CD4-positive, alpha-beta memory T cell (primary cell): ENCODE data around the gene PTF1A. TPM values are rescaled to one million over a fixed set of nuclear protein-coding genes. Genes with fewer than 3 reads are reported as not detected.

Experiments
- CTCF ChIA-PET: fragments of 350-600 bp; sonication (Branson Sonifier 250); formaldehyde crosslinking; loops from one replicate; lab custom pipeline; 2021; ENCODE audit warnings: inconsistent platforms; ENCODE audit not compliant: partially characterized antibody; lab: Charles Lee
- POLR2A ChIA-PET: fragments of 350-600 bp; sonication (Branson Sonifier 250); formaldehyde crosslinking; loops from one replicate; lab custom pipeline; 2021; ENCODE audit not compliant: partially characterized antibody; lab: Charles Lee
- DNase-seq, 5 donors: peaks; one replicate each; pipeline versions ENCODE4 v3.0.0 to v3.0.0-alpha.2; 2020 to 2022; ENCODE audit warnings: mixed read lengths in 1 of 5
- H3K27ac ChIP-seq: one replicate; pipeline ENCODE4 v1.7.0; 2013; ENCODE audit warnings: low read depth, low read length
- H3K27me3 ChIP-seq: 2 replicates; pipeline ENCODE4 v1.7.0; 2013; ENCODE audit warnings: mild to moderate bottlenecking, low read length, moderate library complexity; ENCODE audit not compliant: insufficient read depth
- H3K36me3 ChIP-seq: 2 replicates; pipeline ENCODE4 v1.7.0; 2013; ENCODE audit warnings: mild to moderate bottlenecking, low read length, moderate library complexity; ENCODE audit not compliant: insufficient read depth
- H3K4me1 ChIP-seq: 2 replicates; pipeline ENCODE4 v1.7.0; 2013; ENCODE audit warnings: mild to moderate bottlenecking, low read length, moderate library complexity; ENCODE audit not compliant: insufficient read depth
- H3K4me3 ChIP-seq, 2 donors: one replicate each; pipeline ENCODE4 v1.7.0; 2013; ENCODE audit warnings: low read length in 2 of 2, mild to moderate bottlenecking in 1 of 2
- H3K9me3 ChIP-seq, 2 donors: one replicate each; pipeline ENCODE4 v1.7.0; 2013; ENCODE audit warnings: low read length in 2 of 2, control low read depth in 1 of 2; ENCODE audit not compliant: control insufficient read depth in 1 of 2
- H3K27ac Mint-ChIP-seq, 7 donors: one replicate each; pipeline ENCODE4 v1.8.0; 2020 to 2021; ENCODE audit warnings: mixed read lengths in 7 of 7, mild to moderate bottlenecking in 6 of 7, inconsistent platforms in 3 of 7, moderate library complexity in 3 of 7
- H3K27me3 Mint-ChIP-seq, 2 donors: one replicate each; pipeline ENCODE4 v1.8.0; 2020 to 2021; ENCODE audit warnings: mixed read lengths in 2 of 2
- H3K36me3 Mint-ChIP-seq, 2 donors: one replicate each; pipeline ENCODE4 v1.8.0; 2020 to 2021; ENCODE audit warnings: mixed read lengths in 2 of 2, inconsistent platforms in 1 of 2, mild to moderate bottlenecking in 1 of 2
- H3K4me1 Mint-ChIP-seq, 4 donors: one replicate each; pipeline ENCODE4 v1.8.0; 2020 to 2021; ENCODE audit warnings: mixed read lengths in 4 of 4, mild to moderate bottlenecking in 1 of 4
- H3K4me3 Mint-ChIP-seq, 8 donors: one replicate each; pipeline ENCODE4 v1.8.0; 2020 to 2021; ENCODE audit warnings: mixed read lengths in 8 of 8, mild to moderate bottlenecking in 7 of 8, moderate library complexity in 6 of 8, inconsistent platforms in 3 of 8
- H3K9me3 Mint-ChIP-seq, 8 donors: one replicate each; pipeline ENCODE4 v1.8.0; 2020 to 2021; ENCODE audit warnings: mixed read lengths in 8 of 8, mild to moderate bottlenecking in 5 of 8, inconsistent platforms in 3 of 8, moderate library complexity in 1 of 8
- intact Hi-C: fragments of 100-400 bp; cut with micrococcal nuclease; formaldehyde crosslinking; loops from one replicate; pipeline ENCODE4 v1.15.1; 2023
- polyA plus RNA-seq, 2 donors: library from polyadenylated mRNA; unstranded; fragments of 300-500 nt; fragmentation: Illumina TruSeq; gene quantifications; one replicate each; pipeline ENCODE4 v1.2.3, GENCODE V29; 2021
- total RNA-seq, 2 experiments: library from RNA; stranded (reverse); gene quantifications; one replicate each; pipeline ENCODE4 v1.2.3, GENCODE V29; 2021

PTF1A gene
- total and polyA plus RNA-seq, 4 experiments from 2014 or later, result not detected

DNA sequence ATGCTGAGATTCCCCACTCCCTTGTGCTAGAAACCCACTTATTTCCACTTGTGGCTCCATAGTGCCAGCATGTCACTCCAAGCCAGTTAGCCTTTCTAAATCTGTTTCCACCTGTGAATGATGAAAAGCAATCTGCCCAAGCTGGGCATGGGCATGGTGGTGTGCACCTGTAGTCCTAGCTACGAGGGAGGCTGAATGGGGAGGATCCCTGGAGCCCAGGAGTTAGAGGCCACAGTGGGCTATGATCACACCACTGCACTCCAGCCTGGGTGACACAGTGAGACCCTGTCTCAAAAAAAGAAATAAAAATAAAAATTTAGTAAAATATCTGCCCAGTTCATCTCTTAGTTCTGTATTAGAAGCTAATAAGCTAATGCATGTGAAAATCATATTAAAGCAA, 5.0 kb upstream of the PTF1A start:
- H3K4me3 ChIP-seq, result no peak overlapping the region
- ChIA-PET POLR2A (no interaction called here), CTCF (no interaction called here)
- intact Hi-C loops, result no loop called here
- Mint-ChIP-seq H3K9me3 (no peaks in the 10 kb centered on the region), H3K27me3 (peaks cover 40 to 47% of the 10 kb centered on the region in 2 donors), H3K4me3 (no peak overlapping the region), H3K36me3 (no peaks in the 10 kb centered on the region), H3K4me1 (no peaks in the 10 kb centered on the region), H3K27ac (no peak overlapping the region)
- H3K4me1 ChIP-seq, result no peaks in the 10 kb centered on the region
- H3K27ac ChIP-seq, result no peak overlapping the region
- no peaks in the 10 kb centered on the region for H3K36me3 ChIP-seq
- H3K9me3 ChIP-seq, result no peaks in the 10 kb centered on the region
- H3K27me3 ChIP-seq, result no peaks in the 10 kb centered on the region
- DNase-seq, result no peak

DNA sequence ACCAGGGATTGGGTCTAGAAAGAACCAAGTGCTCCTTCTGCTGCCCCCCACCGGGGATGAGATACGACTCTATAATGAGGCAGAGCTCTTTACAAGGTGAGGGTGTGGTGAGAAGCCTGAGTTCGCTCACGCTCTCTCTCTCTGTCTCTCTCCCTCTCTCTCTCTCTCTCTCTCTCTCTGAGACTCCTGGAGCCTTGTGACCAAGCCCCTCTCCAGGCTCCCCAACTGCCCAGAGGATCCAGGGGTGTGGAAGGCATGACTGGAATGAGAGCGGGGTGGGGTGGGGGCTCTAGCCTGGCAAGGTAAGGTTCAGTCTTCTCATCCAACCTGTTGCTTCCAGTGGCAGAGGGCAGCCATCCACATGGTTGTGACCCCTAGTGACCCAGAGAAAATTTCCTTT, 3.1 kb upstream of the PTF1A start:
- Mint-ChIP-seq H3K27ac (no peak overlapping the region), H3K4me3 (no peak overlapping the region), H3K36me3 (no peaks in the 10 kb centered on the region), H3K4me1 (peaks cover 0 to 4% (median 3%) of the 10 kb centered on the region in 4 donors), H3K27me3 (peaks cover 40 to 44% of the 10 kb centered on the region in 2 donors), H3K9me3 (peaks cover 0 to 4% (median 0%) of the 10 kb centered on the region in 8 donors)
- ChIA-PET POLR2A (no interaction called here), CTCF (no interaction called here)
- no peaks in the 10 kb centered on the region for H3K9me3 ChIP-seq
- H3K36me3 ChIP-seq, result no peaks in the 10 kb centered on the region
- no peaks in the 10 kb centered on the region for H3K4me1 ChIP-seq
- H3K27ac ChIP-seq, result no peak overlapping the region
- intact Hi-C loops, result no loop called here
- no peak for DNase-seq
- no peaks in the 10 kb centered on the region for H3K27me3 ChIP-seq
- no peak overlapping the region for H3K4me3 ChIP-seq

DNA sequence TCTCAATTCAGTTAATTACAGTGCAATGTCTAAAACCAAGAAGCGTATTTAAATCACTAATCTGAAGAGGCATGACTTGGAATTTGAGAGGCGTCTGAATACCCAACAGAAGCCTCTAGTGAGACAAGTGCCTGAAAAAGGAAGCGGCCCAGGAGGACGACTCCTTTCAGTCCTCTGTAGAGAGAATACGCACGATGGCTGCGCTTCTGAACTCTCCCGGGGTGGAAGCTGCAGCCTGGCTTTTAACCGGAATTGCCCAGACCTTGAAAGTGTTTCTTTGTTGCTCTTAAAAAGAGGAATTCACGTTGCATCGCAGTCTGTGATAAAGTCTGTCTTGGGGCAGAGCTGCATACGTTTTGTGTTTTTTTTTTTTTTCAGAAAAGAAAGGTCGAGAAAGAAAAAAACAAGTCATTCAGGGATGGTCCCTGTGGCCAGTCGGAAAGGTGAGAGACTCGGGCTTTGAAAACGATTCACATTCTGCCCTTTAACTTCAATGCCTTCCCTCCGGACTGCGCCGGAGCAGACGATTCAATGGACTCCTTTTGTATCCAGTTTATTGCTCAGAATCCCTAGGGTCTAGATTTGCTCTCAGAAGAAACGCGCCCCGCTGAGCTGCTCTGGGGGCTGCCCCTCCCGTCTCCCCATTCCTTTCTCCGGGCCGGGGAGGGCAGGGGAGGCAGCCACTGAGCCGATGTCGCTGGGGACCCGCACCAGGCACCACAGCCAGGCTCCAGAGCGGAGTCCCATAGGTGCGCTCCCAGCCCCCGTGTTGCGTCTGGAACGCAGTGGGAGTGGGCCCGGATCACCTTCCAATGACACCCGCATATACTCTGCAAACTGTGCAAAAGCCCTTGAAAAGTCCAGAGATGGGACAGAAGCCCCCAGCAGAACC, 994 bp upstream of the PTF1A start:
- H3K4me1 ChIP-seq, result no peaks in the 10 kb centered on the region
- intact Hi-C loops, result no loop called here
- no peak overlapping the region for H3K4me3 ChIP-seq
- no peaks in the 10 kb centered on the region for H3K36me3 Mint-ChIP-seq
- no peaks in the 10 kb centered on the region for H3K9me3 ChIP-seq
- no peaks in the 10 kb centered on the region for H3K36me3 ChIP-seq
- H3K27ac ChIP-seq, result no peak overlapping the region
- ChIA-PET CTCF (no interaction called here), POLR2A (no interaction called here)
- peak overlapping the region in 1 of 8 donors; percentile 22 for H3K4me3 Mint-ChIP-seq
- H3K27ac Mint-ChIP-seq, result no peak overlapping the region
- no peak for DNase-seq
- H3K27me3 Mint-ChIP-seq, result peaks cover 49 to 50% of the 10 kb centered on the region in 2 donors
- no peaks in the 10 kb centered on the region for H3K27me3 ChIP-seq
- H3K4me1 Mint-ChIP-seq, result peaks cover 0 to 4% (median 3%) of the 10 kb centered on the region in 4 donors
- peaks cover 0 to 4% (median 0%) of the 10 kb centered on the region in 8 donors for H3K9me3 Mint-ChIP-seq

DNA sequence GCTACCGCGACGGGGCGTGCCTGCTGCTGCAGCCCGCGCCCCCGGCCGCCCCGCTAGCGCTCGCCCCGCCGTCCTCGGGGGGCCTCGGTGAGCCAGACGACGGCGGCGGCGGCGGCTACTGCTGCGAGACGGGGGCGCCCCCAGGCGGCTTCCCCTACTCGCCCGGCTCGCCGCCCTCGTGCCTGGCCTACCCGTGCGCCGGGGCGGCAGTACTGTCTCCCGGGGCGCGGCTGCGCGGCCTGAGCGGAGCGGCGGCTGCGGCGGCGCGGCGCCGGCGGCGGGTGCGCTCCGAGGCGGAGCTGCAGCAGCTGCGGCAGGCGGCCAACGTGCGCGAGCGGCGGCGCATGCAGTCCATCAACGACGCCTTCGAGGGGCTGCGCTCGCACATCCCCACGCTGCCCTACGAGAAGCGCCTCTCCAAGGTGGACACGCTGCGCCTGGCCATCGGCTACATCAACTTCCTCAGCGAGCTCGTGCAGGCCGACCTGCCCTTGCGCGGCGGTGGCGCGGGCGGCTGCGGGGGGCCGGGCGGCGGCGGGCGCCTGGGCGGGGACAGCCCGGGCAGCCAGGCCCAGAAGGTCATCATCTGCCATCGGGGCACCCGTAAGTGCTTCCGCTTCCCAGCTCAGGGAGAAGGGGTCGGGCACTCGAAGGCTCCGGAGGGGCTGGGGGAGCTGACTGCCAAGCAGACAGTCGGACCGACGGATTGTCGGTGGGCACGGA, 761 bp downstream of the PTF1A start:
- H3K4me1 Mint-ChIP-seq, result peaks cover 0 to 4% (median 3%) of the 10 kb centered on the region in 4 donors
- H3K4me3 Mint-ChIP-seq, result no peak overlapping the region
- H3K27me3 Mint-ChIP-seq, result peaks cover 51 to 52% of the 10 kb centered on the region in 2 donors
- H3K27me3 ChIP-seq, result peaks cover 8% of the 10 kb centered on the region
- H3K4me1 ChIP-seq, result no peaks in the 10 kb centered on the region
- H3K27ac Mint-ChIP-seq, result no peak overlapping the region
- no peak overlapping the region for H3K4me3 ChIP-seq
- ChIA-PET CTCF (no interaction called here), POLR2A (no interaction called here)
- DNase-seq, result no peak
- no peaks in the 10 kb centered on the region for H3K9me3 ChIP-seq
- no peak overlapping the region for H3K27ac ChIP-seq
- no peaks in the 10 kb centered on the region for H3K36me3 Mint-ChIP-seq
- H3K36me3 ChIP-seq, result no peaks in the 10 kb centered on the region
- intact Hi-C loops, result no loop called here
- peaks cover 0 to 4% (median 0%) of the 10 kb centered on the region in 8 donors for H3K9me3 Mint-ChIP-seq

DNA sequence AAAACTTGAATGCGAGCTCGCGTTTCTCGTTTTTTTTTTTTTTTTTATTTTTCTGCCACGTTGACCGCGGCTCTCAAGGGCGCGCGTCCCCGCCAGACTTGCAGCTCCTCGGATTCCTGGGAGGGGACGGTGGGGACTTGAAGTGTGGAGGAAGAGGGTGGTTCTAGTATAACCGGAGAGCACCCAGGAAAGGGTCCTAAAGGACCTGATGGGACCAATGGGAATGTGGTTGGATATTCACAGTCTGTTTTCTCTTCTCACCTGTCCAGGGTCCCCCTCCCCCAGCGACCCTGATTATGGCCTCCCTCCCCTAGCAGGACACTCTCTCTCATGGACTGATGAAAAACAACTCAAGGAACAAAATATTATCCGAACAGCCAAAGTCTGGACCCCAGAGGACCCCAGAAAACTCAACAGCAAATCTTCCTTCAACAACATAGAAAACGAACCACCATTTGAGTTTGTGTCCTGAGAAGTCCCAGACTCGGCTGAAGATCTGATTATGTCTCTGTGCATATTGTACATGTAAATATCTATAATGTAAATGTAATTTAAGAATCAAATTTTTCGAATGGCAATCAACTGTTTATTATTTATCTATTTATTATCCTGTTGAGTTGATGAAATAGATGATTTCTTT, 1.4 kb downstream of the PTF1A start:
- Mint-ChIP-seq H3K4me1 (peaks cover 0 to 8% (median 3%) of the 10 kb centered on the region in 4 donors), H3K27me3 (peaks cover 51% of the 10 kb centered on the region in 2 donors), H3K27ac (no peak overlapping the region), H3K9me3 (peaks cover 0 to 4% (median 0%) of the 10 kb centered on the region in 8 donors), H3K36me3 (no peaks in the 10 kb centered on the region), H3K4me3 (peak overlapping the region in 1 of 8 donors; percentile 27)
- Histone ChIP-seq H3K27ac (no peak overlapping the region), H3K4me3 (no peak overlapping the region), H3K27me3 (peaks cover 8% of the 10 kb centered on the region), H3K4me1 (no peaks in the 10 kb centered on the region), H3K9me3 (no peaks in the 10 kb centered on the region), H3K36me3 (no peaks in the 10 kb centered on the region)
- ChIA-PET POLR2A (no interaction called here), CTCF (no interaction called here)
- intact Hi-C loops, result no loop called here
- DNase-seq, result no peak

DNA sequence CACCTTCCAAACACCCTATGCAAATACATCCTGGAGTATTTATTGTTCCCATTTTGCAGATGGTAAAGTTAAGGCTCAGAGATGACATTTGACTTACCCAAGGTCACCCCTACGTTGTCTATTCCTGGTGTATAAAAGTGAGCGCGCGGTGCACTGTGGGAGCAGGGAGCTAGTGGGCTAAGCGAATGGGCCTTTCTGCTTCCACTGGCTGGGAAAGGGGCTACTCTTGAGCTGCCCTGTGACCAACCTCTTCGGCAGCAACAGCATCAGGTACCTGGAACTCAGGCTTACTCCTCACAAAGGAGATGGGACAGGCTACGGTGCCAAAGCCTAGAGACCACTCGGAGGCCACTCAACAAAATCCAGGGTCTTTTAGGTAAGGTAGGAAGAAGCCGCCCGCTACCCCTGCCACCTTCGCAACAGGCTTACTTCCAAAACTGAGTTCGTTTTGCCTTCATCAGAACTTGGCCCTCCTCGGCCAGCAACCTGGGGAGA, 2.4 kb downstream of the PTF1A start:
- peaks cover 44 to 48% of the 10 kb centered on the region in 2 donors for H3K27me3 Mint-ChIP-seq
- CTCF ChIA-PET, result no interaction called here
- Histone ChIP-seq H3K4me3 (no peak overlapping the region), H3K27ac (no peak overlapping the region), H3K36me3 (no peaks in the 10 kb centered on the region), H3K27me3 (peaks cover 8% of the 10 kb centered on the region), H3K4me1 (no peaks in the 10 kb centered on the region), H3K9me3 (no peaks in the 10 kb centered on the region)
- intact Hi-C loops, result no loop called here
- no peak for DNase-seq
- peaks cover 0 to 4% (median 0%) of the 10 kb centered on the region in 8 donors for H3K9me3 Mint-ChIP-seq
- no peaks in the 10 kb centered on the region for H3K36me3 Mint-ChIP-seq
- peaks cover 0 to 9% (median 3%) of the 10 kb centered on the region in 4 donors for H3K4me1 Mint-ChIP-seq
- POLR2A ChIA-PET, result no interaction called here
- no peak overlapping the region for H3K27ac Mint-ChIP-seq
- no peak overlapping the region for H3K4me3 Mint-ChIP-seq
